Ishikawa (cell line): Measurements from ENCODE around the gene ARHGEF11.

ENCODE experiments used
- CEBPB ChIP-seq: IDR thresholded peaks from 2 replicates; pipeline ENCODE4 v1.6.1; 2012
- MAX ChIP-seq: IDR thresholded peaks from 2 replicates; pipeline ENCODE4 v1.6.1; 2012
- RAD21 ChIP-seq: IDR thresholded peaks from 2 replicates; pipeline ENCODE4 v1.6.1; 2012; ENCODE audit warnings: low read depth
- REST ChIP-seq: IDR thresholded peaks from 2 replicates; pipeline ENCODE4 v1.6.1; 2012; ENCODE audit warnings: low read depth, mild to moderate bottlenecking
- TAF1 ChIP-seq: IDR thresholded peaks from 2 replicates; pipeline ENCODE4 v1.6.1; 2012; ENCODE audit warnings: low read depth, mild to moderate bottlenecking
- USF1 ChIP-seq: IDR thresholded peaks from 2 replicates; pipeline ENCODE4 v1.6.1; 2012
- YY1 ChIP-seq: IDR thresholded peaks from 2 replicates; pipeline ENCODE4 v1.6.1; 2012; ENCODE audit warnings: low read depth
- ZBTB7A ChIP-seq: IDR thresholded peaks from 2 replicates; pipeline ENCODE4 v1.6.1; 2012; ENCODE audit warnings: low read depth

- TF ChIP-seq TAF1 (no peak), YY1 (no peak), MAX (no peak), ZBTB7A (no peak), RAD21 (no peak), REST (no peak), USF1 (no peak), CEBPB (no peak)
Measured at GRCh38 chr1:157032303-157032702, 13.2 kb downstream of the ARHGEF11 start.
